Stimulated activated CD4-positive, alpha-beta T cell treated with anti-CD3 and anti-CD28 coated beads, Interleukin-4, amount 100 ng/mL, for 1 hour (primary cell): ENCODE data around the gene NFIL3.
"Not testable (repeated sequence)": the region's sequence is repeated elsewhere in the genome, so short reads cannot be mapped to it uniquely, and the experiment has no call there.

Source experiments
- DNase-seq: peaks from one replicate; pipeline ENCODE4 v3.0.0-alpha.2; 2020

Gene NFIL3, protein sequence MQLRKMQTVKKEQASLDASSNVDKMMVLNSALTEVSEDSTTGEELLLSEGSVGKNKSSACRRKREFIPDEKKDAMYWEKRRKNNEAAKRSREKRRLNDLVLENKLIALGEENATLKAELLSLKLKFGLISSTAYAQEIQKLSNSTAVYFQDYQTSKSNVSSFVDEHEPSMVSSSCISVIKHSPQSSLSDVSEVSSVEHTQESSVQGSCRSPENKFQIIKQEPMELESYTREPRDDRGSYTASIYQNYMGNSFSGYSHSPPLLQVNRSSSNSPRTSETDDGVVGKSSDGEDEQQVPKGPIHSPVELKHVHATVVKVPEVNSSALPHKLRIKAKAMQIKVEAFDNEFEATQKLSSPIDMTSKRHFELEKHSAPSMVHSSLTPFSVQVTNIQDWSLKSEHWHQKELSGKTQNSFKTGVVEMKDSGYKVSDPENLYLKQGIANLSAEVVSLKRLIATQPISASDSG

DNA sequence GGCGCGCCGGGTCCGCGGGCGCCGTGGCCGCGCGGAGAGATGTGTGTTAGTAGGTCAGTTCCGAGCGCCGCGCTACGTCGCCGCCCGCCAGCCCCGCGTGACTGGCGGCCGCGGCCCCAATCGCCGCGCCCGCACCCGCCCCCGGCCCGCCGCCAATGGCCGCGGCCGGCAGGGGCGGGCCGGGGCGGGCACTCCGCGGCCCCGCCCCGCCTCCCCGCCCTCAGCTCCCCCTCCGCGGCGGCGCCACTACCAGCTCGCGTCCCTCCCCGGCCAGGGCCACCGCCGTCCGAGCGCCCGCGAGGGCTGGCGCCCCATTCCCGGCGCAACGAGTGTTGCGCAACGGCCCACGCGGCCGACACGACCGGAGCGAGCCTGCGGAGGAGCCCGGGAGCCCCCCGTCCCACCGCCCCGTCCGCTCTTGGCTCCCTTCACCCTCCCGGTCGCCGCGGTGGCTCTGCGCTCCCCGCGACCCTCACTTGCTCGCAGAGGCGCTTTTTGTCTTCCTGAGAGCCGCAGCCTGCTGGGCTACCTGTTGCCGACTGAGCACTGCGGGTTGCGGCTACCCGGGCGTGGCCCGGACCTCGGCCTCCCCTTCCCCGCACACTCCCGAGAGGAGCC, at the start of gene NFIL3:
TSS of gene NFIL3 (minus strand) at position 48 of the 618 bp plus-strand sequence. CDS start 13,098 bp downstream, outside the sequence.
- peak; percentile 71 for DNase-seq

GRCh38 chr9:91471524-91471923, 47.9 kb upstream of the NFIL3 start:
- not testable (repeated sequence) for DNase-seq

GRCh38 chr9:91465420-91465819, 41.8 kb upstream of the NFIL3 start:
- no peak for DNase-seq

DNA sequence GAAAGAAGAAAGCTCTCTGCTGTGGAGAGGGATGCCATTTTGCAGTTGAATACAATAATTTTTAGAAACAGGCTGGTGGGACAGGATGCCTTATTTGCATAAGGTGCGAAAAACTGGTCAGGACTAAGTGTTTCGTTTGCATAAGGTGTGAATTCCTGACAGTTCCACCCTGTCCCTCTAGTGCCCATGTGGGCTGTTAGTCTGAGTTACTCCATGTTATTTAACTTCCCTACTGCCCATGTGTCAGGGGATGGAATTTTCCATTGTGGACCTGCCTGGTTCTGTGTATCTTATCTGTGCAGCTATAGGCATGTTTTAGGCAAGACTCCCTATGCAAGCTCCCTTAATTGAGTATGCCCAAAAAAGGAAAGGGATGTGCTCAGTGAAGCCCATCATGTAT, 35.3 kb upstream of the NFIL3 start:
- DNase-seq, result no peak

DNA sequence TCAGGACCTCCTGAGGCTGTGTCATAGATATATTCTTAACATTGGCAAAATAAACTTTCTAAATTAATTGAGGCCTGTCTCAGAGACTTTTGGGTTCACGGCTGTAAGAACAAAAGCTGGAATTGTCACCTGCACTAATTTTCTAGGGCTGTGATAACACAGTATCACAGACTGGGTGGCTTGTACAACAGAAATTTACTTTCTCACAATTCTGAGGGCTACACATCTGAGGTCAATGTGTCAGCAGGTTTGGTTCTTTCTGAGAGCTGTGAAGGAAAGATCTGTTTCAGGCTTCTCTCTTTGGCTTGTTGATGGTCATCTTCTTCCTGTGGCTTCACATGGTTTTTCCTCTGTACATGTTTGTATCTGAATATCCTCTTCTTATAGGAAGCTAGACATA, 29.2 kb upstream of the NFIL3 start:
- no peak for DNase-seq

- no peak for DNase-seq
These were observed 28.0 kb upstream of the NFIL3 start for GRCh38 chr9:91451431-91452270.

DNA sequence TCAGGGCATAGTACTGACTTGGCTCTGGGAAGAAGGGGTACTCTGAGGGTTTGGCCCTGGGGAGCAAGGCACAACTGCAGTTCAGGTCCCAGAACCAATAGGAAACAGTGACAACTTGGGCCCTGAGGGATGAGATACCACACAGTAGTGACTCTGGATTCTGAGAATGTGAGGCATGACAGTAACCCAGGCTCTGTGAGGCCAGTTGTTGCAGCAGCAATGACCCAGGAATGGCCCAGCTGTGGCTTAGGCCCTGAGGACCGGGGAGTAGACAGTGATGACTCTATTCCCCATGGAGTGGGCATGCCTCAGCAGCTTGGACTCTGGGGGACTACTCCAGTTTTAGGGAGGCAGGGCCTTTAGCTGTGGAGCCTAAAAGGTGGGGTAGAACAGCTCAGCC, 21.5 kb upstream of the NFIL3 start:
- no peak for DNase-seq

DNA sequence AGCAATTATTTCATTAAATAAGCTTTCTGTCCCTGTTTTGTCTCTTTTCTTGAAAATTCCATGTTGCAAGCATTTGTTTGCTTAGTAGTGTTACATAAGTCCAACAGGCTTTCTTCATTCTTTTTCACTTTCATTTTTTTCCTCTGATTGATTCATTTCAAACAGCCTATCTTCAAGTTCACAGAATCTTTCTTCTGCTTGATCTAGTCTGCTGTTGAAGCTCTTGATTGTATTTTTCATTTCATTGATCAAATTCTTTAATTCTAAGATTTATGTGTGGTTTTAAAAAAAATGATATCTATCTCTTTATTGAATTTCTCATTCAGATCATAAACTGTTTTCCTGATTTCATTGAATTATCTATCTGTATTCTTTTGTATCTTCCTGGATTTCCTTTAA, 20.4 kb upstream of the NFIL3 start:
- DNase-seq, result no peak

GRCh38 chr9:91443321-91443993, 19.8 kb upstream of the NFIL3 start:
- DNase-seq, result no peak

- DNase-seq, result no peak
These were observed 13.2 kb upstream of the NFIL3 start for GRCh38 chr9:91436841-91437240.

- DNase-seq, result no peak
These were observed 9.5 kb upstream of the NFIL3 start for GRCh38 chr9:91433180-91433579.

- DNase-seq, result no peak
These were observed 7.9 kb upstream of the NFIL3 start for GRCh38 chr9:91431485-91431884.

DNA sequence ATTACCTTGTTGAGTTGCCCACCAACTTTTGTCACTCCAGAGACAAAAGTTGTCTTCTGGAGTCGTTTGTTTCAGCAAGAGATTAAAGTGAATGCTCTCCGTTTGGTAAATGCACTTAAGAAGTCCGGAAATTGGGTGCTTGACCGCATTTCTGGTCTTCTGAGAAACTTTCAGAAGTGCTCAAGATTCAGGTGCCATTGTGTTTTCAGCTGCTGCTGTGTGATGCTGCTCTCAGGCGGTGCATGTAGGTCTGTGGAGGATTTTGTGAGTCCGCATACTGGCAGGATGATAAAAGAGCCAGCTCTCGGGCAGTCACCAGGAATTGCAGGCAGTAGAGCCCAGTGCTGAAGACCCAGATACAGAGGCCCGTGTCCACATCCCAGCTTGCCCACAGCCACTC, 5.9 kb upstream of the NFIL3 start:
- no peak for DNase-seq

DNA sequence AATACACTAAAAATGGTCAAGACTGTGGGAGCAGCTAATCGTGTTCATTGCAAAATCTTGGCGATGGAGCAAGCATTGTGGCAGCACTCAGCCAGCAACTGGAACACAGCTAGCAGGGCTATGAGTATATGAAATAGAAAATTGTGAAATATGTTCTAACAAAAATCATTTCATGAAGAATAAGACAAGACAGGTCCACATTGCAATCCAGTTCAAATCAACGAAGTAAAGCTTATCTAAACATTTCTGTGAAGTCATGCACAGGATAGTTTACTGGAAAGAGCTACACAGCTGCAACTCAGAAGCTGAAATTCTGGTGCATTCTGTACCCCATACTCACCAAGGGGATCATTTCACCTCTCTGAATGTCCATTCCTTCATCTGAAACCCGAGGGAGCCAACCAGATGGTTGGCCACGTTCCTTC, 5.3 kb upstream of the NFIL3 start:
- no peak for DNase-seq

DNA sequence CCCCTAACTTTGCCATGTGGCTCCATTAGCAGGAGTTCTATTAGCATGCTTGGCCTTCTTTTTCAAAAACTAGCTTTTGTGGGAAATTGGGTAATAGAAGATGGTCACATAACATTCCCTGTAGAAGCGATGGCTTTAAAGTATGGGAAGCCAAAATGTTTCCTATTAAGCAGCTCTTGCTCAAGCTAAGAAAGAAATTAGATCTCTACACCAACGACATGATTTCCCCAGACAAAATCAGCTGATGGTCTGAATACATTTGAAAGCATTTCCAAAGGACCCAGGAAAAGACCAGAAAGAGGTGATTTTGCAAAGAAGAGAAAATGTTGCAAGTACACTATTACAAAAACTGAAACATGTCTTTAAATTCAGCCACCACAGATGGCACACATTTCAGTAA, 4.8 kb upstream of the NFIL3 start:
- DNase-seq, result no peak

GRCh38 chr9:91427873-91428272, 4.2 kb upstream of the NFIL3 start:
- DNase-seq, result no peak

DNA sequence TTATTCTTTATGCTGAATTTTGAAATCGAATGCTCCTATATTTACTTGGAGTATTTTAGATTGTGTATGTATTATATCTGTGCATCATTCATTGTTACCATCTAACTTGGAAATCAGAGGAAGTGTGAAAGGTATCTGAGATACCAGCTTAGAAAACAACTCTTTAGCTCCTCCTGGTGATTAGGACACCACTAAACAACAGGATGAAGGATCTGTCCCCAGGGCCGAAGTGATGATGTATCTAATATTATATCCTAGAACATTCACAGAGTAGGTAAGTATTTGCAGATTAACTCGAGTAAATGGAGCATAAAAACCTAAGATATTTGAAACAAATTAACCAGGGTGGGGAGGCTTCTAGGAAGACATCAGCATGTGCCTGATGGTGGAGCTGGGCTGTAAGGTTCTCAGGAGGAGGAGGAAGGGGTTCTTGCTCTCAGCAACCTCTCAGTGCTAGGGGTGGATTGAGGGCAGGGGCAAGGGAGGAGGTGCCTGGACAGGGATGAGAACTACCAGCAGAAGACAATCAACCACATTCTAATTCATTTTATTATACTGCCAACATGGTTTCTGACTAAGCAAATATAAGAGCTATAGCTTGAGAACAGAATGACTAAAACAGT, 2.6 kb upstream of the NFIL3 start:
- DNase-seq, result no peak

- DNase-seq, result no peak
These were observed 1.6 kb upstream of the NFIL3 start for GRCh38 chr9:91425271-91425670.

DNA sequence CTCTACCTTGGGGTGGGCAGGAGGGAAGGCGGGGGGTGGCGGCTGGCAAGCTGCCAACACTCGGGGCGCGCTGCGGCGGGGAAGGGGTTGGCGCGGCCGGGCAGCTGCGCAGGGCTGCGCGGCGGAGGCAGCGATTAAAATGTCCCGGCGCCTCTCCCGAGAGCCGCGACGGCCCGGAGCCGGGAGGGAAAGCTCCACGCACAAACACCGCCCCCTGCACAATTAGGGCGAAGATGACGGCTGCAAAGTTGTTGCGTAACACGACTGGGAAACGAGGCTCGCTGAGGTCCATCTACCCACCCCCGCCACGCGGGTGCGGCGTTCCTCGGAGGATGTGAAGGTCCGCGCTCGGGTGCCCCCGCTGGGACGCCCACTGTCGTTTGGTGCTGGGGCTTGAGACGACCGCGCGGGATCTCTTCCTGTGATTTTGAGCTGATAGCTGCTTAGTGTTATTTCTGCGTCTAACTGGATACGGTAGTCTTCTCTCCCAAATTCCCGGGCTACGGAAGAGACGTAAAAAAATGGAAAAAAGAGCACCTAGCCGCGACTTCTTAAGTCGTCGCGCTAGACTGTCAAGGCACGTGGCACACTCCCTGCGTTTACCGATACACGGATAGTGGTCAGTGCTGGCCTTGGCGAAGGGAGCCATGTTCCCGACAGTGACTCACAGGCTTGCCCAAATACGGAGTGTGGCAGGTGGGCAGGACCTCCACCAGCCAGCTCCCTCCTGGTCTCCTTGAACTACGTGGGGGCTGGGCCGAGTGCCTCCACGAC, 958 bp upstream of the NFIL3 start:
- DNase-seq, result peak; percentile 64

DNA sequence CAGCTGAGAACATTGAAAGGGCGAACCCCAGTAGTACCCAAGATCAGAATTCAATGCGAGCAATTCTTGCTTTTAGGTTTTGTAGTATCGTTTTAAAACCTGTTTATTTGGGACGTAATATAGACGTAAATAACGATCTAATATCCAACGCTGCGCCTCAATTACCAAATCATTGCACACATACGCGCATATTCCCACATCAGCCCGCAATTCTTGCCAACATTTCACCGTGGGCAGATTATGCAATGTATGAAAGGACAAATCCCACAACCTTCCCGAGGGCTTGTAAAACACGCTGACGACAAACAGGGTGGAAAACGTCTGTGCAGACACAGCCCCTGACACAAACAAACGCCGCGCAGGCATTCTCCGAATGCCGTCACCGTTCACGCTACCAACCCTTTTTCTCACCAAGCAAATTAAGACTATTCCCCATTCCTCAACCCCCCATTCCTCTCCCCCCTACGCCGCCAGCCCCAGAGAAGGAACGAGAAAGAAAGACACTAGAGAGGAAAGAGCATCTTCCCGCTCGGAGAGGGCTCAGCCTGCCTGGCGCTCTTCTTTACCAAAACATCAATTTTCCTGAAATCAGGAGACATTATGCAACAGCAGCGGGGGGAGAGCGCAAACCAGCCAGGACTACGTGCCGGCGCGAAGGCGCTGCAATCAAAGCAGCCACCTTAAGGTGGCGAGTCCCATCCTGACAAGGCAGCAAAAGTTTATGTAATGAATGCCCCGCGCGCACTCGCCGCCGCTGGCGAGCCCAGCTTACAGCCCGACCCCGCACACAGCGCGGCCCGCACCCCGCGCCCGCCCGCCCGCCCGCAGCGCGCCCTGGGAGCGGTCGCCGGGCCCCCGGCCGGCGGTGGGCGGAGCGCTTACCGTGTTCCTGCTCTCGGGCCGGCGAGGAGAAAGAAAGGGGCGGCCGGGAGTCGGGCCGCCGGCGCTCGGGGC, 597 bp downstream of the NFIL3 start:
- peak; percentile 61 for DNase-seq
